NCI-H1930 (cell line): ENCODE results near the gene WRAP53.
"Not testable (repeated sequence)": the region's sequence is repeated elsewhere in the genome, so short reads cannot be mapped to it uniquely, and the experiment has no call there.

Source experiments
- DNase-seq, 2 experiments: peaks; one replicate each; lab custom pipeline; 2025; lab: John Stamatoyannopoulos, UW

Gene WRAP53

GRCh38 chr17:7687908-7688807 is at the start of gene WRAP53:
TSS of gene WRAP53 (plus strand) at chr17:7688477. CDS start at chr17:7688649, 172 bp downstream.
- peak; percentile 95 to 97 for DNase-seq

DNA sequence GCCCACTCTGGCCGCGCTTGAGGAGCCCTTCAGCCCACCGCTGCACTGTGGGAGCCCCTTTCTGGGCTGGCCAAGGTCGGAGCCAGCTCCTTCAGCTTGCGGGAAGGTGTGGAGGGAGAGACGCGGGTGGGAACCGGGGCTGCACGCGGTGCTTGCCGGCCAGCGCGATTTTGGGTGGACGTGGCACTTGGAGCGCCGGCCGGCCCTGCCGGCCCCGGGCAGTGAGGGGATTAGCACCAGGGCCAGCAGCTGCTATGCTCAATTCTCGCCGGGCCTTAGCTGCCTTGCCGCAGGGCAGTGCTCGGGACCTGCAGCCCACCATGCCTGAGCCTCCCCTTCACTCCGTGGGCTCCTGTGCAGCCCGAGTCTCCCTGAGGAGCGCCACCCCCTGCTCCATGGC is 47.5 kb upstream of the WRAP53 start:
- no peak for DNase-seq

DNA sequence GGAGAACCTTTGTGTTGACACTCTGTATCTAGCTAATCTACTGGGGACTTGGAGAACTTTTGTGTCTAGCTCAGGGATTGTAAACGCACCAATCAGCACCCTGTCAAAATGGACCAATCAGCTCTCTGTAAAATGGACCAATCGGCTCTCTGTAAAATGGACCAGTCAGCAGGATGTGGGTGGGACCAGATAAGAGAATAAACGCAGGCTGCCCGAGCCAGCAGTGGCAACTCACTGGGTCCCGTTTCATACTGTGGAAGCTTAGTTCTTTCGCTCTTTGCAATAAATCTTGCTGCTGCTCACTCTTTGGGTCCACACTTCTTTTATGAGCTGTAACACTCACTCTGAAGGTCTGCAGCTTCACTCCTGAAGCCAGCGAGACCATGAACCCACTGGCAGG is 46.6 kb upstream of the WRAP53 start:
- DNase-seq = not testable (repeated sequence)

- no peak for DNase-seq
Observed at GRCh38 chr17:7644775-7645174, 43.5 kb upstream of the WRAP53 start.

DNA sequence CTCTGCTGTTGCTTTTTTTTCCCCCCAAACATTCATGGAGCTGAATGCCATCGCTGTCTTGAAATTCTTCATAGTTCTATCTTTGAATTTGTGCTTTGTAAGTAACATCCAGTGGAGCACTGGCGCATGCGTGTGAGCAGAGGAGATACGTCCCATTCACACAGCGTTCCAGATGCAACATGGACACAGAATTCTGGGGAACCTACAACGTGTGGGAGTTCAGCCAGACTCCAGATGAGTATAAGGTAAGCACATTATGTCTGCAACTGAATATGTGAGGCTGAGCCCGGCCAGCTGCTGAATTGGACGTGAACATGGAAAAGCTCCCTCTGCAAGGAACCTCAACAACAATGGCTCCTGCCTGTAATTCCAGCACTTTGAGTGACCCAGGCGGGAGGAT is 41.8 kb upstream of the WRAP53 start:
- no peak for DNase-seq

- DNase-seq = no peak
Observed at GRCh38 chr17:7647018-7647417, 41.3 kb upstream of the WRAP53 start.

DNA sequence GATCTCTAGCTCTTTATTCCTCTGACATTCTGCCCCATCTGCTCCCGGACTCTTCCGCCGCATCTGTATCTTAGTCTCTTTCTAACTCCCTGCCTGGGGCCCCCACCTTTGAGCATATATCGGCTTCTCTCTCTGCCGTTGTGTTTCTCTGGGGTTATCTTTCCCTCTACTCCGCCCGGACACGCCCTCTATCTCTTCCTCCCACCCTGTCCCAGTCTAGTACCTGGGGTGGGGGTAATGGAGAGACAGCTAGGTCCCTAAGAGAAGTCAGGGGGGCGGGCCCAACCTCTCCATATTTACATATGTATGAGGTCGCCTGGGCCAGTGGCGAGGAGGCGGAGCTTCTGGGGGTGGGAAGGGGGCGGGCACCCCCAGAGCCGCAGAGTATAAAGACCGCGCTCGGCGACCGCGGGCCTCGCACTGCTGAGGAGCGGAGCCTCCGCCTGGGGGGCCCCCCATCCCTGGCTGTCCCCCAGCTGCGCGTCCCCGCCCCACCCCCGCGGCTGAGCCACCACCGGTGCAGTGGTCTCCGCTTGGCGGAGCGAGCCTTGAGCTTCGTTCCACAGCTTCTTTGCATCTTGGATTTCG is 37.7 kb upstream of the WRAP53 start, which contains the start of gene ATP1B2:
TSS of gene ATP1B2 (plus strand) at position 418 of the 588 bp plus-strand sequence. CDS start 593 bp downstream, outside the sequence.
- DNase-seq = peak in 1 of 2 experiments; percentile 32

DNA sequence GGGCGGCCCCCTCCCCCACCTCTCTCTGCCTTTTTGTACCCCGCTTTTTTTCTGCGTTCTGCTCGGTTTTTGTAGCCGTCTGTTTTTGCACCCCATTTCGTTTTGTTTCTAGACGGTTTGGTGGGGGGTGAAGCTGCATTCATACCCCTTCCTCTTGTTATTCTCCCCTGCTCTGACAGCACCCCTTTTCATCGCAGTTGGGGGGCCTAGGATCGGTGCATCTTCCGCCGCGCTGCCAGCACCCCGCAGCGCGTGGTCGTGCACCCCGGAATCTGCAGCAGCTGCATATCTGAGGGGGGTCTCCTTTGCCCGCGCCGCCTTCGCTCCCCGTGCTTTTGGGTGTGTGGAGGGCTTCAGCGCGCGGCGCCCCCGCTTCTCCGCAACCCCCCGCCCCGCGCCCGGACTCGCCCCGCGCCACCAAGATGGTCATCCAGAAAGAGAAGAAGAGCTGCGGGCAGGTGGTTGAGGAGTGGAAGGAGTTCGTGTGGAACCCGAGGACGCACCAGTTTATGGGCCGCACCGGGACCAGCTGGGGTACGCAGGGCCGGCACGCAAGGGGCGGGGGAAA is 37.1 kb upstream of the WRAP53 start:
- DNase-seq = no peak

- no peak for DNase-seq
Observed at GRCh38 chr17:7651665-7652387, 36.5 kb upstream of the WRAP53 start.

- DNase-seq = no peak
Observed at GRCh38 chr17:7652388-7653356, 35.6 kb upstream of the WRAP53 start.

GRCh38 chr17:7654832-7655540 is 33.3 kb upstream of the WRAP53 start:
- DNase-seq = no peak

DNA sequence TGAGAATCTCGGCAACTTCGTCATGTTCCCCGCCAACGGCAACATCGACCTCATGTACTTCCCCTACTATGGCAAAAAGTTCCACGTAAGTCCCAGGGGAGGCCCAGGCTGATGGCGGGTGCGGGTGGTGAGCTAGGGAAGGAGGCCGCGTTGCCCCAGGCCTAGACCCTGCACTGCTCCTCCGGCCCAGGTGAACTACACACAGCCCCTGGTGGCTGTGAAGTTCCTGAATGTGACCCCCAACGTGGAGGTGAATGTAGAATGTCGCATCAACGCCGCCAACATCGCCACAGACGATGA is 32.8 kb upstream of the WRAP53 start:
- DNase-seq = no peak

- DNase-seq = no peak
Observed at GRCh38 chr17:7656958-7657609, 31.2 kb upstream of the WRAP53 start.

- DNase-seq = no peak
Observed at GRCh38 chr17:7667656-7668406, 20.4 kb upstream of the WRAP53 start.

GRCh38 chr17:7668482-7668881 is 19.8 kb upstream of the WRAP53 start:
- DNase-seq = no peak

DNA sequence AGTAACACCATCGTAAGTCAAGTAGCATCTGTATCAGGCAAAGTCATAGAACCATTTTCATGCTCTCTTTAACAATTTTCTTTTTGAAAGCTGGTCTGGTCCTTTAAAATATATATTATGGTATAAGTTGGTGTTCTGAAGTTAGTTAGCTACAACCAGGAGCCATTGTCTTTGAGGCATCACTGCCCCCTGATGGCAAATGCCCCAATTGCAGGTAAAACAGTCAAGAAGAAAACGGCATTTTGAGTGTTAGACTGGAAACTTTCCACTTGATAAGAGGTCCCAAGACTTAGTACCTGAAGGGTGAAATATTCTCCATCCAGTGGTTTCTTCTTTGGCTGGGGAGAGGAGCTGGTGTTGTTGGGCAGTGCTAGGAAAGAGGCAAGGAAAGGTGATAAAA is 15.0 kb upstream of the WRAP53 start:
- DNase-seq = no peak

- DNase-seq = no peak
Observed at GRCh38 chr17:7674934-7675333, 13.3 kb upstream of the WRAP53 start.

GRCh38 chr17:7676533-7676932 is 11.7 kb upstream of the WRAP53 start:
- no peak for DNase-seq

DNA sequence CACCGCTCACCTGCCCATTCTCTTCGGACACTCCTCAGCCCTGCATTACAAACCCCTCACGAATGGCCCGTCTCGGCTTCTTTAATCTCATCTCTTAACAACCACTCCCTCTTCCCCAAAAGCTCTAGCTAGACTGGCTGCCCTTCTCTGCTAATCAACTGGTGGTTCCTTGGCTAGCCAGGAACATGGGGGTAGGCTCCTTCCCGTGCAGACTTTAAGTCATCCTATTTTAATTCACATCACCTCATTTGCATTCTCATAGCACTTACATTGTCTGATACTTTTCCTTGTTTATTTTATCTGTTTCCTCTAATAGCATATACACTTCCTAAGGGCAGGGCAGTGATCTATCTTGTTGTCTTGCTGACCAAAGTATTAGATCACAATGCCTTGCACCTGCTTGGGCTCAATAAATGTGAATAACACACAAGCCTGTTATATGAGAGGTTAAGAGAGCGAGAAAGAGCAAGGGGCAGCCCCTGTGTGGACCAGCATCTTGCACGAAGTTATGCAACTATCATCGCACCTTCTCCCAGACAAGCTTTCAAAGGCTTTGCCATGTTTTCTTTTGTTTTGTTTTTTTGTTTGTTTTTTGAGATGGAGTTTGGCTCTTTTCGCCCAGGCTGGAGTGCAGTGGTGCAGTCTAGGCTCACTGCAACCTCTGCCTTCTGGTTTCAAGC is 10.7 kb upstream of the WRAP53 start:
- no peak for DNase-seq
